Progenitor cell of endocrine pancreas (in vitro differentiated cells): ENCODE results near the gene GALNT14. TPM values are rescaled to one million over a fixed set of nuclear protein-coding genes. Genes with fewer than 3 reads are reported as not detected.

ENCODE experiments used
- DNase-seq: peaks from one replicate; pipeline ENCODE4 v3.0.0; 2021; ENCODE audit warnings: low spot score; ENCODE audit not compliant: unreplicated experiment
- H3K27ac Mint-ChIP-seq: 2 replicates; pipeline ENCODE4 v1.8.0; 2021; ENCODE audit warnings: mild to moderate bottlenecking, moderate library complexity, mixed read lengths
- H3K27me3 Mint-ChIP-seq: 2 replicates; pipeline ENCODE4 v1.8.0; 2021; ENCODE audit warnings: mixed read lengths
- H3K36me3 Mint-ChIP-seq: 2 replicates; pipeline ENCODE4 v1.8.0; 2022; ENCODE audit warnings: mixed read lengths; ENCODE audit not compliant: insufficient read depth
- H3K4me1 Mint-ChIP-seq: 2 replicates; pipeline ENCODE4 v1.8.0; 2021; ENCODE audit warnings: low read depth, mixed read lengths
- H3K4me3 Mint-ChIP-seq: 2 replicates; pipeline ENCODE4 v1.8.0; 2021; ENCODE audit warnings: low read depth, mild to moderate bottlenecking, moderate library complexity, mixed read lengths
- H3K9me3 Mint-ChIP-seq: 2 replicates; pipeline ENCODE4 v1.8.0; 2021; ENCODE audit warnings: low read depth, mixed read lengths
- CTCF ChIP-seq: fragments of 200-600 bp; sonication (generic); IDR thresholded peaks from one replicate; pipeline ENCODE4 v1.5.0; 2021; ENCODE audit warnings: antibody characterized with exemption, mild to moderate bottlenecking; ENCODE audit not compliant: unreplicated experiment
- total RNA-seq: library from RNA; stranded (reverse); gene quantifications from 2 replicates; pipeline ENCODE4 v1.2.1, GENCODE V29; 2021

Gene GALNT14
- total RNA-seq, 1 donor from 2014 or later: 0.91 TPM

DNA sequence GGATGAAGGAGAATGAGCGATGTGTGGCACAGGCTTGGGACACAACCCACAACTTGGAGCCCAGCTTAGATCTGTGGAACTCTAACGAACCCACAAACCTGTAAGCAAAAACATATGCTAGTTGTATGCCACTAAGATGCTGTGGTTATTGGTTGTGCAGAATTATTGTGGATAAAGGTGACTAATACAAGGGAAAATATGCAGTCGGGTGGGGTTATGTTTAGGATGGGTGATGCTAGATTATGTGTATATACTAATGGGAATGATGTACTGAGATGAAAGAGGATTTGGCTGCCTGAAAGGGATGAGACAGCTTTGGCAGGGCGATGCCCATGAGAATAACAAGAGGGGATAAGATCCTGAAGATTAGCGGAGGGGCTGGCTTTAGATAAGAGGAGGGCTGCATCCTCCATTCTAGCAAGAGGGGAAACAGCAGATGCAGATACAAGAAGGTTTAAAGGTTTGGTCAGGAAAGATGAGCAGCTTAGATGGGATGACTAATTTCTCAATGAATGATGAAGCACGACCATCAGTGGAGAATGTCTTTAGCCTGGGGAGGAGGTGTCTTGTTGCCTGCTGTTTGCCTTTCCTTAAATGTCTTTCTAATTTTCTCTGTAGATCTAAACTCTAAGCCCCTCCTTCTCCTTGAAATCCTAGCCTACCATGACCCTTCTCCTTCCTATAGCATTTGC, 49.6 kb downstream of the GALNT14 start:
- Mint-ChIP-seq H3K27me3 (peaks cover 28% of the 10 kb centered on the region), H3K36me3 (no peaks in the 10 kb centered on the region), H3K4me1 (peaks cover 2% of the 10 kb centered on the region), H3K4me3 (no peak overlapping the region), H3K27ac (no peak overlapping the region), H3K9me3 (no peaks in the 10 kb centered on the region)
- DNase-seq: no peak
- TF ChIP-seq CTCF: no peak

DNA sequence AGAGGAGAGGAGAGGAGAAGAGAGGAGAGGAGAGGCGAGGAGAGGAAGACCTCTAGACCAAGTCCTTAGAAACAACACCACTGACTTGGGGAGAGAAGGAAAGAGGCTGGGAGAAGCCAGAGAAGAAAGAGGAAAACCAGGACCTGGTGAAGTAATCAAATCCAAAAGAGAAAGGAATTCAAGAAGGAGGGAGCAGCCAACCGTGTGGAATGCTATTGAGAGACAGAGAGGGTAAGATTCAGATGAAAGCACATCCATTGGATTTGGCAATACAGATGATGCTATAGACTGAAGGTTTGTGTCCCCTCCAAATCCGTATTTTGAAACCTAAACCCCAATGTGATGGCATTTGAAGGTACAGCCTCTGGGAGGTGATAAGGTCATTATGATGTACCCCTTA, 50.7 kb downstream of the GALNT14 start:
- peaks cover 10% of the 10 kb centered on the region for H3K4me1 Mint-ChIP-seq
- H3K9me3 Mint-ChIP-seq: no peaks in the 10 kb centered on the region
- H3K27me3 Mint-ChIP-seq: peaks cover 28% of the 10 kb centered on the region
- TF ChIP-seq CTCF: no peak
- no peak overlapping the region for H3K27ac Mint-ChIP-seq
- DNase-seq: no peak
- no peaks in the 10 kb centered on the region for H3K36me3 Mint-ChIP-seq
- no peak overlapping the region for H3K4me3 Mint-ChIP-seq

GRCh38 chr2:31086590-31086989, 51.6 kb downstream of the GALNT14 start:
- TF ChIP-seq CTCF: no peak
- Mint-ChIP-seq H3K27me3 (peaks cover 28% of the 10 kb centered on the region), H3K4me1 (peaks cover 18% of the 10 kb centered on the region), H3K4me3 (no peak overlapping the region), H3K9me3 (no peaks in the 10 kb centered on the region), H3K36me3 (no peaks in the 10 kb centered on the region), H3K27ac (no peak overlapping the region)
- no peak for DNase-seq

GRCh38 chr2:31083234-31083993, 54.8 kb downstream of the GALNT14 start:
- TF ChIP-seq CTCF: no peak
- Mint-ChIP-seq H3K36me3 (no peaks in the 10 kb centered on the region), H3K4me1 (peaks cover 22% of the 10 kb centered on the region), H3K27me3 (peaks cover 19% of the 10 kb centered on the region), H3K9me3 (no peaks in the 10 kb centered on the region), H3K4me3 (no peak overlapping the region), H3K27ac (no peak overlapping the region)
- DNase-seq: no peak

DNA sequence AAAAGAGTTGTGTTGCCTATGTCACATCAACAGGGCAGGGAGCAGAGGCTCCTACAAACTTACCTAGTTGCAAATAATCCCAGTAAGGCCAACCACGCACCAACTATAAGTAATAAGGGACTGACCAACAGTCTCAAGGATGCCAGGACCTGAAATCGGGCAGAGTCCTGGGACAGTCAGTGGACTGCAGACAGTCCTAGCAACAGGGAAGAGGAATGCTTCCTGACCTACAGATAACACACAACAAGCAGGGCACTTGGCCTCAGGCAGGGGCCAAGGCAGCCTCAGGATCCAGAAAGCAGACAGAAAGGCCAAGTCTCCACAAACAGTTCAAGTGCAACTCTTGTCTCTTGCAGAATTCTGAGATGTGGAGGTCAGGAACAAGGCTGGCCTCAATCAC, 56.2 kb downstream of the GALNT14 start:
- TF ChIP-seq CTCF: no peak
- Mint-ChIP-seq H3K4me1 (peaks cover 27% of the 10 kb centered on the region), H3K27ac (no peak overlapping the region), H3K36me3 (no peaks in the 10 kb centered on the region), H3K27me3 (peaks cover 17% of the 10 kb centered on the region), H3K4me3 (no peak overlapping the region), H3K9me3 (no peaks in the 10 kb centered on the region)
- DNase-seq: no peak
